HFFc6 (cell line): ENCODE data around the gene GGT7. TPM values are rescaled to one million over a fixed set of nuclear protein-coding genes. Genes with fewer than 3 reads are reported as not detected.

Experiments
- DNase-seq: peaks from one replicate; pipeline ENCODE4 v3.0.0-alpha.2; 2018
- H3K27ac Mint-ChIP-seq: 2 replicates; pipeline ENCODE4 v1.8.0; 2020; ENCODE audit warnings: mild to moderate bottlenecking, mixed read lengths
- H3K27me3 Mint-ChIP-seq: 2 replicates; pipeline ENCODE4 v1.8.0; 2021; ENCODE audit warnings: mild to moderate bottlenecking, moderate library complexity, mixed read lengths; ENCODE audit not compliant: insufficient read depth
- H3K36me3 Mint-ChIP-seq: 2 replicates; pipeline ENCODE4 v1.8.0; 2021; ENCODE audit warnings: low read depth, mixed read lengths
- H3K4me1 Mint-ChIP-seq: 2 replicates; pipeline ENCODE4 v1.8.0; 2020; ENCODE audit warnings: low read depth, mixed read lengths
- H3K4me3 Mint-ChIP-seq: 2 replicates; pipeline ENCODE4 v1.8.0; 2020; ENCODE audit warnings: mild to moderate bottlenecking, moderate library complexity, mixed read lengths
- H3K9me3 Mint-ChIP-seq: 2 replicates; pipeline ENCODE4 v1.8.0; 2020; ENCODE audit warnings: mild to moderate bottlenecking, mixed read lengths
- total RNA-seq, 6 experiments: library from RNA; stranded (reverse); fragmentation: NEBNext Ultra II Directional; extraction: Animal tissue kit (Norgen Biotek cat#: 25700); gene quantifications; 2 replicates in 1 of 6; 3 replicates in 5 of 6; pipeline ENCODE4 v1.2.3, GENCODE V29; 2021
- TF ChIP-seq, protein P1 (sequence below): fragments of 200-600 bp; sonication (generic); IDR thresholded peaks from 2 replicates; pipeline ENCODE4 v1.5.0; 2021; ENCODE audit warnings: antibody characterized with exemption, mild to moderate bottlenecking

GGT7 gene
- total RNA-seq, 6 experiments from 2014 or later: 13.3 to 17.3 (median 16.1) TPM

DNA sequence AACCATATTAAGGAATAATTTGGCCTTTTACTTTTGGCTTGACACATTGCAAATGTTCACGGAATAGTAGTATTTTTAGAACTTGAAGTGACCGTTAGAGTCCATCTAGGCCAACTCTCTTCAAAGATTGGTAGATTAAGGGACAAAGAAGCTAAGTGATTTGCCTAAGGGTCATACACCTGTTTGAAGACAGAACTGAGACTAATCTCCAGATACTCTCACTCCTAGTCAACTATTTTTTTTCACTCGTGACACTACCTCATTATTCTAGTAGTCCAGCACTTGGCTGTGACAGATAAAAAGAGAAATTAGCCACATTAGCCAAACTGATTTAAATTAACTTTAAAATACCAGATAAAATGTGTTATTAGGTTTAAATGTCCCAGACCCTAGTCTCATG, 14.4 kb upstream of the GGT7 start:
- peaks cover 8% of the 10 kb centered on the region for H3K36me3 Mint-ChIP-seq
- TF ChIP-seq, protein P1, sequence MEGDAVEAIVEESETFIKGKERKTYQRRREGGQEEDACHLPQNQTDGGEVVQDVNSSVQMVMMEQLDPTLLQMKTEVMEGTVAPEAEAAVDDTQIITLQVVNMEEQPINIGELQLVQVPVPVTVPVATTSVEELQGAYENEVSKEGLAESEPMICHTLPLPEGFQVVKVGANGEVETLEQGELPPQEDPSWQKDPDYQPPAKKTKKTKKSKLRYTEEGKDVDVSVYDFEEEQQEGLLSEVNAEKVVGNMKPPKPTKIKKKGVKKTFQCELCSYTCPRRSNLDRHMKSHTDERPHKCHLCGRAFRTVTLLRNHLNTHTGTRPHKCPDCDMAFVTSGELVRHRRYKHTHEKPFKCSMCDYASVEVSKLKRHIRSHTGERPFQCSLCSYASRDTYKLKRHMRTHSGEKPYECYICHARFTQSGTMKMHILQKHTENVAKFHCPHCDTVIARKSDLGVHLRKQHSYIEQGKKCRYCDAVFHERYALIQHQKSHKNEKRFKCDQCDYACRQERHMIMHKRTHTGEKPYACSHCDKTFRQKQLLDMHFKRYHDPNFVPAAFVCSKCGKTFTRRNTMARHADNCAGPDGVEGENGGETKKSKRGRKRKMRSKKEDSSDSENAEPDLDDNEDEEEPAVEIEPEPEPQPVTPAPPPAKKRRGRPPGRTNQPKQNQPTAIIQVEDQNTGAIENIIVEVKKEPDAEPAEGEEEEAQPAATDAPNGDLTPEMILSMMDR: no peak
- no peaks in the 10 kb centered on the region for H3K9me3 Mint-ChIP-seq
- no peaks in the 10 kb centered on the region; the same call in 1 of the 2 replicates for H3K27me3 Mint-ChIP-seq
- no peak overlapping the region for H3K4me3 Mint-ChIP-seq
- no peak for DNase-seq
- no peak overlapping the region for H3K27ac Mint-ChIP-seq
- peaks cover 27% of the 10 kb centered on the region for H3K4me1 Mint-ChIP-seq

DNA sequence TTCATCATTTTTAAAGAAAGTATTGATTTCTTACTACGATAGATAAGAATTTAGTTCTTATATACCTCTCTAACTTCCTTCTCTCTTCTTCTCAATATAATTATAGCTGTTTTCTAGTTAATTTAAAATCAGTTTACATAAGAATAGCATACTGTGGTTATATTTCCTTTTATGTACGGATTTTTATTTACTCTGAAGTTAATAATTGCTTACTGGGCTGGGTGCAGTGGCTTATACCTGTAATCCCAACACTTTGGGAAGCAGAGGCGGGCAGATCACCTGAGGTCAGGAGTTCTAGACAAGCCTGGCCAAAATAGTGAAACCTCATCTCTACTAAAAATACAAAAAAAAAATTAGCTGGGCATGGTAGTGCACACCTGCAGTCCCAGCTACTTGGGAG, 13.5 kb upstream of the GGT7 start:
- Mint-ChIP-seq H3K27ac (no peak overlapping the region), H3K9me3 (no peaks in the 10 kb centered on the region), H3K4me3 (no peak overlapping the region), H3K27me3 (no peaks in the 10 kb centered on the region; the same call in 1 of the 2 replicates), H3K36me3 (peaks cover 8% of the 10 kb centered on the region), H3K4me1 (peaks cover 18% of the 10 kb centered on the region)
- no peak for DNase-seq
- TF ChIP-seq, protein P1: no peak

DNA sequence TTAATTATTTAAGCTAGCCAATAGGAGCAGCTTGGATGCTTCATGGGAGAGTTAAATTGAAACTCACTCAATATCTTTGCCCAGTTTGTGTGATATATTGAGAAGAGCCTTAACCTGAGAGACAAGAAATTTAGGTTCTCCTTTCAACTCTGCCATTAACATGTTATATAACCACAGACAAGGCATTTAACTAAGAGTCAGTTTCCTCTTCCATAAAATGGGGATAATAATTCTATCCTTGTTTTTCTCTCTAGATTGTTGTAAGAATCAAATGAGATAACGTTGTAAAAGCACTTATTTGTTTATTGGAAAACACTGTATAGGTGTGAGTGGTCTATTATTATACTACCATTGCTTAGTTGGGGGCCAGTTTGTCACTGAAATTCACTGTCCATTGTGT, 11.6 kb upstream of the GGT7 start:
- no peaks in the 10 kb centered on the region for H3K27me3 Mint-ChIP-seq
- no peaks in the 10 kb centered on the region for H3K9me3 Mint-ChIP-seq
- no peaks in the 10 kb centered on the region for H3K4me1 Mint-ChIP-seq
- no peak for DNase-seq
- TF ChIP-seq, protein P1: no peak
- peaks cover 8% of the 10 kb centered on the region for H3K36me3 Mint-ChIP-seq
- no peak overlapping the region for H3K27ac Mint-ChIP-seq
- no peak overlapping the region for H3K4me3 Mint-ChIP-seq

DNA sequence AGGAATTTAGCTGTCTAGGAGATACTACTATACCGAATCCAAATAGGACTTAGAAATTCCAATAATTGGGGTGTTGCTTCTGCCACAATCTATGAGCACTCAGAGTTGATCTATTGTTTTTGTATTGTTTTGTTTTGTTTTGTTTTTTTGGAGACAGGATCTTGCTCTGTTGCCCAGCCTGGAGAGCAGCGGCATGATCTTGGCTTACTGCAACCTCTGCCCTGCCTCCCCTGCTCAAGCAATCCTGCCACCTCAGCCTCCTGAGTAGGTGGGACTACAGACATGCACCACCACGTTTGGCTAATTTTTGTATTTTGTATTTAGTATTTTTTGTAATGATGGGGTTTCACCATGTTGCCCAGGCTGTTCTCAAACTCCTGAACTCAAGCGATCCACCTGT, 11.2 kb upstream of the GGT7 start:
- TF ChIP-seq, protein P1: no peak
- H3K9me3 Mint-ChIP-seq: no peaks in the 10 kb centered on the region
- no peak for DNase-seq
- peaks cover 7% of the 10 kb centered on the region for H3K36me3 Mint-ChIP-seq
- H3K4me1 Mint-ChIP-seq: no peaks in the 10 kb centered on the region
- H3K27me3 Mint-ChIP-seq: no peaks in the 10 kb centered on the region
- H3K4me3 Mint-ChIP-seq: no peak overlapping the region
- H3K27ac Mint-ChIP-seq: no peak overlapping the region

DNA sequence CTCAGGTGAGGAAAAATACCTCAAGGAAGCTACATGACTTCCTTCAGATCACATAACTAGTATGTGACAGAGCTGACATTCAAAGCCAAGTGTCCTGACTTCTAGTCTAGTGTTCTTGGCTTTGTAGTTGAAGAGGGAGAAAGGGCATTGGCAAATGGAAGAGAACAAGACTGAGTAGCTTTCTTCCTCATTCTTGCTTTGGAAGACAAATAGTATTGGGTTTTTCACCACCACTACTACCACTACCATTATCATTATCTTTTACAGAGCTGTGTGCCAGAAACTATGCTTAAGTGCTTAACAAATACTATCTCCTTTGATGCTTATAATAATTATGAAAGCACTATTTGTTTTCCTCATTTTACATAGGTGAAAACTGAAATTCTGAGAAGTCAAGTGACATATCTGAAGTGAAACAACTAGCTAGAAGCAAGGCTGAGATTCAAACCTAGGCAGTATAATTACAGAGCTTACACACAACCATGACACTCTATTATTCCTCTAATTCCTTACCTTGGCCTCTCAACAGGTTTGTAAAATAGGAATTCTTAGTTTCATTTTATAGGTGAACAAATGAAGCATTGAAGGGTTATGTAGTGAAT, 10.5 kb upstream of the GGT7 start:
- H3K9me3 Mint-ChIP-seq: no peaks in the 10 kb centered on the region
- no peak overlapping the region for H3K4me3 Mint-ChIP-seq
- H3K36me3 Mint-ChIP-seq: peaks cover 1% of the 10 kb centered on the region; the same call in 1 of the 2 replicates
- DNase-seq: no peak
- no peak overlapping the region for H3K27ac Mint-ChIP-seq
- H3K4me1 Mint-ChIP-seq: no peaks in the 10 kb centered on the region
- no peaks in the 10 kb centered on the region for H3K27me3 Mint-ChIP-seq
- TF ChIP-seq, protein P1: no peak
